HG03342 (cell line): ENCODE data around the gene PRR27.

Experiments
- ATAC-seq: cut with Tn5 transposase; IDR thresholded peaks from one replicate; pipeline ENCODE4 v1.9.1; 2021; ENCODE audit warnings: mild to moderate bottlenecking, moderate library complexity; ENCODE audit not compliant: unreplicated experiment

PRR27 gene

GRCh38 chr4:70153937-70154336 is at the start of gene PRR27:
TSS of gene PRR27 (plus strand) at chr4:70154237. CDS start at chr4:70154376, 139 bp downstream.
- ATAC-seq, result no peak

DNA sequence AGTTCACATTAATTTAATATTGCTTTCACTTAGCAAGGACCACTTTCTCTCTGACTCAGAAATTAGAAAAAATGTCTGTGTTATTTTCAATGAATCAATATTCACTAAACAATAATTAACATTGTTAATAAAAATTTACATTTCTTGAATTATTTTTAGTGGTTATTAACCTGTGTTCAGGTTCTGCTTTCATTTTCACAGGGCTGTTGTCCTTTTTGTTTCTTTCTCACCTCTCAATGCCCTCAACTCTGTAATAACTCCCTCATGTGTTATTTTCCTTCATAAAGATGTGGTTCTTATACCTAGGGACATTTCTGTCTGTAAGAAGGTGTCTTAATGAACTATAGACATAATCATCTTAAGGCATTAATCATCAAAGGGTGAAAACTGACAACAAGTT is 43.1 kb upstream of the PRR27 start:
- no peak for ATAC-seq

DNA sequence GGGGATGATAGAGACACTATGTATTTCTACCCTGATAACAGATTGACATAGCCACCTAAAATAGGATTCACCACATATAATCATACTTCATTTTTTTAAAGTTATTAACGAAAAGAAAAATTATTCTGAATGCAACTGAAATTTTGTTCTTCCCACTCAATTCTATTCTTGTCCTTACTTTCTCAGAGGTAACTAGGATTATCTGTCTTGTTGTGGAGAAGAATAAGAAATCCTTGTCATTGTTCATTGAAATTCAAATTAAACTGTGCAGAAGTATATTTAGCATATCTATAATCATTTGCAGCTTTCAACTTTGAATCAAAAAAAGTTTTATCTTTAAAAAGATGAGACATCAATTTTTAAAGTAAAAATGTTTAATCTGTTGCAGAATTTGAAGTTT is 40.4 kb upstream of the PRR27 start:
- ATAC-seq, result no peak

- ATAC-seq, result no peak
Observed at GRCh38 chr4:70114096-70114495, 39.9 kb upstream of the PRR27 start.

DNA sequence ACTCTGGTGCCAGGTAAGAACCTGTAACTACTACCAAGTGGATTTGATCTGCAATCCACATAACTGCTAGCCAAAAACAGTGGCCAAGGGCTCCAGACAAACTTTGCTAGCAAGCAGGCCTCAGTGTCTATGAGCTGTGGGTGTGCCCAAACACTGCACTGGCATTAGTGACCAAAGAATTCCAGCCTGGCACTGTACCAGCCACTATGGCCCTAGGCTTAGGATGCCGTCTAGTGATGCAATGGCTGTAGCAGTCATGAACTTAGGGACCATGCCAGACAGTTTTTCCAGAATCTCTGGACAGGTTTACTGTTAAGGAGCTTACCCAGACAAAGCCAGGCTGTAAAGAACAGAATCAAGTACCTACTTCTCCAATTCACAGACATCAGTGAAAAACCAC is 33.7 kb upstream of the PRR27 start:
- no peak for ATAC-seq

DNA sequence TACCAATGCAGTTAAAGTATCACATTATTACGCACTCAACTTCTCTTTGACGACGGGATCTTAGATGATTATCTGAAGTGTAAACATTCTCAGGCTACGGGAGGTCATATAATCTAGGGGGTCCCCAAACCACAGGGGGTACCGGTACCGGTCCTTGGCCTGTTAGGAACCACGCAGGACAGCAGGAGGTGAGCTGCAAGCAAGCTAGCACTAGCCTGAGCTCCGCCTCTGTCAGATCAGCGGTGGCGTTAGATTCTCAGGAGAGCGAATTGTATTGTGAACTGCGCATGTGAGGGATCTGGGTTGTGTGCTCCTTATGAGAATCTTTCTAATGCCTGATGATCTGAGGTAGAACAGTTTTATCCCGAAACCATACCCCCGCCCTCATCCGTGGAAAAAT is 20.6 kb upstream of the PRR27 start:
- no peak for ATAC-seq

DNA sequence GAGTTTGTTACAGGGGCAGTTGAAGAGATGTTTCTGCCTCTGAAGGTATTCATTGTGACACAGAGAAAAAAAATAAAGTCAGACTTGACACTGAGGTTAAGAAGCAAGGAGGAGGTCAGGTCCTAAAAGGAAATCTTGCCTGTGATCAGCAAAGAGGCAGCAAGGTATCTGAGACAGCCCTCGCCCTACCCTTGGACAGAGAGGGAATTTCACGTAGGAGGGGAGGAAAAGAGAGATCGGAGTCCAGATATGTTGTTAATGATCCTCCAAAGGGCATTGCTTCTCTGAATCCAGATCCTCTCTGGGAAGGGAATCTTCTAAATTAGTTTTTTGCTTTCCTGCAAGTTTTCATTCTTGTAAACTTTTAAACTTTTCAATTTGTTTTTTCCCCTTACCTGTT is 15.3 kb upstream of the PRR27 start:
- no peak for ATAC-seq

- ATAC-seq, result no peak
Observed at GRCh38 chr4:70151271-70151670, 2.8 kb upstream of the PRR27 start.

GRCh38 chr4:70152088-70152487 is 1.9 kb upstream of the PRR27 start:
- ATAC-seq, result no peak

DNA sequence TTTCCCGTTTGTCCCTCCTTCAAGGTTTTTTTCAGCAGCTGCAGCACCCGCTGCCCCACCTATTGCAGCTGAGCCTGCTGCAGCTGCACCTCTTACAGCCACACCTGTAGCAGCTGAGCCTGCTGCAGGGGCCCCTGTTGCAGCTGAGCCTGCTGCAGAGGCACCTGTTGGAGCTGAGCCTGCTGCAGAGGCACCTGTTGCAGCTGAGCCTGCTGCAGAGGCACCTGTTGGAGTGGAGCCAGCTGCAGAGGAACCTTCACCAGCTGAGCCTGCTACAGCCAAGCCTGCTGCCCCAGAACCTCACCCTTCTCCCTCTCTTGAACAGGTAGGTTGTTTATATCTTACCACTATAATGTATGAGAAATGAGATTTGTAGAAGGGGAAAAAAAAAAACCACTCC is 4.5 kb downstream of the PRR27 start:
- no peak for ATAC-seq

GRCh38 chr4:70177090-70177489 is 23.1 kb downstream of the PRR27 start:
- no peak for ATAC-seq

- ATAC-seq, result no peak
Observed at GRCh38 chr4:70178075-70178660, 24.1 kb downstream of the PRR27 start.

- ATAC-seq, result no peak
Observed at GRCh38 chr4:70179811-70180210, 25.8 kb downstream of the PRR27 start.

DNA sequence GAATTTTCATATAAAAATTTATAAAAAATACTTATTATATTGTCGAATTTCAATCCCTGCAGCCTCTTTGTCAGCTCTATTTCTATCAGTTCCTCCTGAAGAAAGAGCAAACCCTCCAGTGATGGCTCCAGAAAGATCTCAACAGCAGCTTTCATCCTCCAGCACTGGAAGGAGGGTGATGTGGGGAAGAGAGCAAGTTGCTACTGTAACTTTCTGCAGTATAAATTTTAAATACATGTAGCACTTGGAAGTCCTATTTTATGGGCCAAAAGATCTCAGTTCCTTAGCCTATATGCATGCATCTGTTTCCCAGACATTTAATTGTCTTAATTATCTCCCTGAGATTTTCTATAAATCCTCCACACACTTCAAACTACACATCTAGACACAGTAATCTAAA is 27.8 kb downstream of the PRR27 start:
- no peak for ATAC-seq

GRCh38 chr4:70182517-70183167 is 28.6 kb downstream of the PRR27 start:
- no peak for ATAC-seq

GRCh38 chr4:70183168-70183939 is 29.3 kb downstream of the PRR27 start:
- peak; percentile 92 for ATAC-seq

DNA sequence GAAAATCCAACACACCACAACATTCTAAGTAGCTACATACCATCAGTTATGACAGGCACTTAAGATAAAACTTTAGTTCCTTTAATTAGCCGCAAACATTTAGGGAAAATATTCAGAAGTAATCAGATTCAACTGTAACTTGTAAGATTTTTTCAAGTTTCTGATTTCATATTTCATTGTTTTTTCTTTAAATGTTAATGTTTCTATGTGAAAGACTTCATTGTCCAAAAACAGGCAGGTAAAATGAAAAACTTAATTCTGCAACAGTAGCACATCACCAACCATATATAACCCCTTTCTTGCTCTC is 29.9 kb downstream of the PRR27 start:
- ATAC-seq, result no peak

DNA sequence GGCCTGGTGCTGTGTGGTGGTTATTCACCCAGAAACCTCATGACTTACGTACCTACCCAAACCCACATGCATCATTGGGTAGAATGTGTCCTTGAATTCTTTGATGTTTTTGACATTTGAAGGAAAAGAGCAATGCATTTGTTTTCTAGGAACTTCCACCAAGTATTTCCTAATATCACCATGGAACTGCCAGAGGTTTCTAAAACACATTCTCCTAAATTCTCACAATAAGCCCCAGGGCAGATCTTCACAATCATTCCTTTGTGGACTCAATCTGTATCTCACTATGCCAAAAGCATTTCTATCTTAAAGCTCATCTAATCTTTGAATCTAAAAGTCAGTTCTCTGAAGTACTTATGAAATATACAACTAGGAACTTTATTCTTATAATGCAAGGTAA is 33.2 kb downstream of the PRR27 start:
- no peak for ATAC-seq

DNA sequence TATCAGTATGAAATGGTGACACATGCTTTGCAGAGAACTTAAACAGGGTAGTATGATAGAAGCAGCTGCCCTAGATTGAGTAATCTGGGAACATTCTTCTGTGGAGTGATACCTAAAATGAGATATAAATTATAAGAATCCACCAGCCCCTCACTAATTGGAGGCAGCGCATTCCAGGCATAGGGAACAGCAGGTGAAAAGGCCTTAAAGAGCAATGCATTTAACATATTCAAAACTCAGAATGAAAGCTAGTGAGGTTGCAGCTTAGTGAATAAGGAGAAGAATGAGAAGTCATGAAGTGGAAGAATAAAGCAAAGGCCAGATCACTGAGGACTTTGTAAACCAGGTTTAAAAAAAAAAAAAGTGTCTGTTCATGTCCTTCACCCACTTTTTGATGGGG is 36.5 kb downstream of the PRR27 start:
- ATAC-seq, result no peak

- no peak for ATAC-seq
Observed at GRCh38 chr4:70191647-70192046, 37.6 kb downstream of the PRR27 start.

GRCh38 chr4:70192895-70193294 is 38.9 kb downstream of the PRR27 start:
- ATAC-seq, result no peak

DNA sequence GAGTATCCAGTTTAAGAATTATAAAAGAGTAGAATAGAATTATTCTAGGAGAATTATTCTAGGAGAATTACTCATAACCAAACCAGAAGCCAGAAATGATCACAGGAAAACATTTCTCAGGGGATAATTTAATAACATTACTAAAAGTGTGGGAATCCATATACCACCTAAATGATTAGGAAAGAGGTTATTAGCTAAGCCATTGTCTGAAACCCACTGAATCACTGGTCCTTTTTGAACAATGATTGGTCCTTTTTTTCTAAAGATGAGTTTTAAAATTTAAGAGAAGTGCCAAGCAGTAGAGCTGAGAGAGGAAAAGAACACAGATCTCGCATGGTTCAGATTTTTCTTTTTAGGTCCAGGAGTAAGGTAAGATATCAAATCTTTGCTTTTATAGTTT is 41.4 kb downstream of the PRR27 start, which contains the start of gene ODAM:
TSS of gene ODAM (plus strand) at position 301 of the 400 bp plus-strand sequence. CDS start 819 bp downstream, outside the sequence.
- ATAC-seq, result no peak
